Tibial nerve (tissue), 4 donors: ENCODE results near the gene FAM107B. TPM values are rescaled to one million over a fixed set of nuclear protein-coding genes. Genes with fewer than 3 reads are reported as not detected.

ENCODE experiments used
- DNase-seq, 2 donors: peaks; one replicate each; pipeline ENCODE4 v3.0.0-alpha.2; 2019; ENCODE audit warnings: low spot score in 2 of 2
- H3K27ac ChIP-seq, 4 donors: fragments of 200-600 bp; sonication (generic) in 3 of 4; one replicate each; pipeline ENCODE4 v1.5.1; 2017 to 2019; ENCODE audit warnings: mild to moderate bottlenecking in 1 of 4
- H3K27me3 ChIP-seq, 2 donors: fragments of 200-600 bp; sonication (generic) in 1 of 2; one replicate each; pipeline versions ENCODE4 v1.5.1 to v1.6.0; 2017 to 2019
- H3K36me3 ChIP-seq, 3 donors: fragments of 200-600 bp; sonication (generic); one replicate each; pipeline ENCODE4 v1.5.1; 2018 to 2019
- H3K4me1 ChIP-seq, 4 donors: fragments of 200-600 bp; sonication (generic) in 3 of 4; one replicate each; pipeline ENCODE4 v1.5.1; 2017 to 2019
- H3K4me3 ChIP-seq, 4 donors: fragments of 200-600 bp; sonication (generic) in 3 of 4; one replicate each; pipeline ENCODE4 v1.5.1; 2017 to 2019; ENCODE audit warnings: mild to moderate bottlenecking in 1 of 4, moderate library complexity in 1 of 4
- H3K9me3 ChIP-seq, 4 donors: fragments of 200-600 bp; sonication (generic) in 3 of 4; one replicate each; pipeline ENCODE4 v1.5.1; 2017 to 2019
- CTCF ChIP-seq, 5 experiments: fragments of 200-600 bp in 3 of 5; fragments of 450-650 bp in 2 of 5; sonication (generic) in 3 of 5; IDR thresholded peaks; one replicate each; pipeline ENCODE4 v1.5.1; 2016 to 2019; ENCODE audit warnings: antibody characterized with exemption in 5 of 5, mild to moderate bottlenecking in 3 of 5, moderate library complexity in 2 of 5
- EP300 ChIP-seq, 2 donors: sonication (generic); formaldehyde crosslinking; IDR thresholded peaks; one replicate each; pipeline ENCODE4 v1.6.1; 2017; ENCODE audit warnings: antibody characterized with exemption in 2 of 2, mild to moderate bottlenecking in 1 of 2
- POLR2A ChIP-seq, 2 donors: fragments of 450-650 bp; IDR thresholded peaks; one replicate each; pipeline ENCODE4 v1.6.1; 2017; ENCODE audit warnings: antibody characterized with exemption in 2 of 2, mild to moderate bottlenecking in 2 of 2, moderate library complexity in 2 of 2
- WGBS, 2 donors: methylation state at CpG; one replicate each; pipeline ENCODE4 v1.1.5; 2018; 5-methylcytosine and 5-hydroxymethylcytosine counted together
- total RNA-seq, 4 donors: library from RNA; depleted of rRNA; stranded (reverse); fragments of >200 nt; gene quantifications; one replicate each; pipeline ENCODE4 v1.1.0, GENCODE V29; 2016

The FAM107B gene
- total RNA-seq, 4 donors from 2014 or later, result 9.8 to 26.7 (median 16.9) TPM

GRCh38 chr10:14742815-14743214, 31.9 kb downstream of the FAM107B start:
- TF ChIP-seq POLR2A (IDR thresholded peaks at IDR 0.05), result no peak
- no peak for TF ChIP-seq CTCF (IDR thresholded peaks at IDR 0.05)
- TF ChIP-seq EP300 (IDR thresholded peaks at IDR 0.05), result no peak
- Histone ChIP-seq H3K4me3 (no peak overlapping the region), H3K36me3 (no peaks in the 10 kb centered on the region), H3K27ac (no peak overlapping the region), H3K4me1 (peaks cover 0 to 11% (median 0%) of the 10 kb centered on the region in 4 donors), H3K9me3 (no peaks in the 10 kb centered on the region), H3K27me3 (no peaks in the 10 kb centered on the region)
- no peak for DNase-seq
- WGBS, 2 donors, result 35 to 42% methylated on average over 3 of the region's 3 CpGs

- no peak for DNase-seq
- Histone ChIP-seq H3K36me3 (no peaks in the 10 kb centered on the region), H3K9me3 (no peaks in the 10 kb centered on the region), H3K4me1 (peaks cover 0 to 14% (median 1%) of the 10 kb centered on the region in 4 donors), H3K4me3 (no peak overlapping the region), H3K27me3 (no peaks in the 10 kb centered on the region), H3K27ac (no peak overlapping the region)
- TF ChIP-seq CTCF (IDR thresholded peaks at IDR 0.05) (no peak), EP300 (IDR thresholded peaks at IDR 0.05) (no peak), POLR2A (IDR thresholded peaks at IDR 0.05) (no peak)
- WGBS, 2 donors, result 90 to 91% methylated on average over 1 of the region's 1 CpG
Observed at GRCh38 chr10:14742382-14742781, 32.3 kb downstream of the FAM107B start.

GRCh38 chr10:14740684-14741247, 33.9 kb downstream of the FAM107B start:
- no peaks in the 10 kb centered on the region for H3K36me3 ChIP-seq
- H3K9me3 ChIP-seq, result no peaks in the 10 kb centered on the region
- H3K27me3 ChIP-seq, result no peaks in the 10 kb centered on the region
- TF ChIP-seq EP300 (IDR thresholded peaks at IDR 0.05), result peak in 1 of 2 donors; percentile 26
- TF ChIP-seq POLR2A (IDR thresholded peaks at IDR 0.05), result no peak
- no peak overlapping the region for H3K4me3 ChIP-seq
- DNase-seq, result no peak
- 59 to 66% methylated on average over 3 of the region's 3 CpGs for WGBS, 2 donors
- H3K4me1 ChIP-seq, result peaks cover 0 to 31% (median 13%) of the 10 kb centered on the region in 4 donors
- H3K27ac ChIP-seq, result peak overlapping the region in 3 of 4 donors; percentile 18 to 74 (median 69)

- peak overlapping the region in 3 of 4 donors; percentile 69 to 80 (median 75) for H3K27ac ChIP-seq
- H3K27me3 ChIP-seq, result no peaks in the 10 kb centered on the region
- no peaks in the 10 kb centered on the region for H3K36me3 ChIP-seq
- no peaks in the 10 kb centered on the region for H3K9me3 ChIP-seq
- 59 to 73% methylated on average over 11 of the region's 11 CpGs for WGBS, 2 donors
- TF ChIP-seq EP300 (IDR thresholded peaks at IDR 0.05), result no peak
- no peak for TF ChIP-seq CTCF (IDR thresholded peaks at IDR 0.05)
- TF ChIP-seq POLR2A (IDR thresholded peaks at IDR 0.05), result no peak
- no peak for DNase-seq
- no peak overlapping the region for H3K4me3 ChIP-seq
- peaks cover 0 to 35% (median 15%) of the 10 kb centered on the region in 4 donors for H3K4me1 ChIP-seq
Observed at GRCh38 chr10:14737808-14738545, 36.7 kb downstream of the FAM107B start.

- no peaks in the 10 kb centered on the region for H3K27me3 ChIP-seq
- TF ChIP-seq EP300 (IDR thresholded peaks at IDR 0.05) (peak in 1 of 2 donors; percentile 32), CTCF (IDR thresholded peaks at IDR 0.05) (no peak)
- 12 to 13% methylated on average over 4 of the region's 4 CpGs for WGBS, 2 donors
- no peaks in the 10 kb centered on the region for H3K9me3 ChIP-seq
- H3K27ac ChIP-seq, result peak overlapping the region; percentile 39 to 80 (median 72)
- peak in 1 of 2 donors; percentile 15 for DNase-seq
- no peaks in the 10 kb centered on the region for H3K36me3 ChIP-seq
- H3K4me3 ChIP-seq, result no peak overlapping the region
- peaks cover 0 to 35% (median 15%) of the 10 kb centered on the region in 4 donors for H3K4me1 ChIP-seq
Observed at GRCh38 chr10:14736600-14737081, 38.1 kb downstream of the FAM107B start.
